Right lobe of liver (tissue), 6 donors: ENCODE measurements around the gene IGSF6. TPM values are rescaled to one million over a fixed set of nuclear protein-coding genes. Genes with fewer than 3 reads are reported as not detected.

Source experiments
- ATAC-seq, 4 donors: fragments of 200-7000 bp; cut with Tn5 transposase; one replicate each; pipeline ENCODE4 v1.9.1; 2020; ENCODE audit warnings: mild to moderate bottlenecking in 4 of 4, moderate library complexity in 4 of 4
- DNase-seq, 3 donors: peaks; one replicate each; pipeline ENCODE4 v3.0.0-alpha.2; 2020
- H3K27ac ChIP-seq, 3 donors: fragments of 200-600 bp; one replicate each; pipeline ENCODE4 v1.8.0; 2022
- H3K27me3 ChIP-seq, 2 donors: fragments of 200-600 bp; one replicate each; pipeline ENCODE4 v1.8.0; 2022
- H3K36me3 ChIP-seq, 4 donors: fragments of 200-600 bp; sonication (generic) in 1 of 4; one replicate each; pipeline versions ENCODE4 v1.5.1 to v1.8.0; 2017 to 2022; ENCODE audit warnings: control low read depth in 1 of 4
- H3K4me1 ChIP-seq, 4 donors: fragments of 200-600 bp; sonication (generic) in 1 of 4; one replicate each; pipeline versions ENCODE4 v1.5.1 to v1.8.0; 2017 to 2022; ENCODE audit warnings: control low read depth in 1 of 4
- H3K4me3 ChIP-seq, 3 donors: fragments of 200-600 bp; one replicate each; pipeline ENCODE4 v1.8.0; 2022
- H3K9me3 ChIP-seq, 4 donors: fragments of 200-600 bp; sonication (generic) in 1 of 4; one replicate each; pipeline versions ENCODE4 v1.5.1 to v1.8.0; 2017 to 2022; ENCODE audit warnings: control low read depth in 1 of 4
- POLR2A ChIP-seq: fragments of 450-650 bp; IDR thresholded peaks from one replicate; pipeline ENCODE4 v1.6.1; 2017; ENCODE audit warnings: antibody characterized with exemption, mild to moderate bottlenecking
- WGBS: methylation state at CpG from one replicate; pipeline ENCODE4 v1.1.6; 2018; ENCODE audit warnings: low coverage, low lambda C conversion rate; ENCODE audit not compliant: insufficient coverage; ENCODE audit errors: missing lambda C conversion rate; 5-methylcytosine and 5-hydroxymethylcytosine counted together
- intact Hi-C, 2 donors: fragments of 100-400 bp; cut with DNase I; formaldehyde crosslinking; loops; one replicate each; pipeline versions ENCODE4 v1.11.2 to v1.14.1; 2022
- total RNA-seq, 6 experiments: library from RNA; depleted of rRNA in 2 of 6; stranded (reverse); fragments of >200 nt in 2 of 6; fragmentation: NEBNext Ultra II Directional in 3 of 6; extraction: Animal tissue kit (Norgen Biotek cat#: 25700) in 3 of 6; gene quantifications; one replicate each; pipeline versions ENCODE4 v1.1.0 to v1.2.4, GENCODE V29; 2016 to 2023
- TF ChIP-seq, protein P1 (sequence below), 4 donors: fragments of 200-600 bp in 3 of 4; fragments of 450-650 bp in 1 of 4; IDR thresholded peaks; one replicate each; pipeline versions ENCODE4 v1.5.1 to v1.8.0; 2016 to 2022; ENCODE audit warnings: antibody characterized with exemption in 4 of 4, mild to moderate bottlenecking in 2 of 4
- donor health status: DM: no; HTN: yes; CAD: no.
- donor health status: DM: no; HTN: no; CAD: no.
- donor health status: DM: no; HTN: no; CAD: no.
- donor health status: DM: no; HTN: yes; CAD: no.
- donor health status: DM: no; HTN: yes; CAD: no.

Gene IGSF6
- total RNA-seq, 6 experiments from 2014 or later: 1.9 to 20.5 (median 3.4) TPM

DNA sequence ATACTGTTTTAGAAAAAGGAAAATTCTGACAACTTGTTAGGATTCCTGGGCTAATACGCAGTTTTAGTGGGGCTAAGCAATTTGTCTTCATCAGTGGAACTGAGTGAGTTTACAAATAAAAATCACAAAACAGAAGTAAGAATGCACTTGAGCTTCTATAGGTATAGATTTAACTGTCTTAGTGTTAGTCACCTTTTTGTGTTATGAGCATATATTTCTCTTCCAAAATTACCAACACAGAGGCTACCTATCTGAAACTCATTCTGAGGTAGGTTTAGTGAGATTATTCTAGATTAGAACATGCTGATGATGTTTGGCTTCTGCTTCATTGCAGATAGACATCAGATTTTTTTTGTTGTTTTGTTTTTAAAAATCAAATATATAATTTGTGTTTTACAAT is 29.9 kb downstream of the IGSF6 start:
- WGBS: 100% methylated on average over 1 of the region's 1 CpG
- no peak overlapping the region for H3K4me3 ChIP-seq
- no peak overlapping the region for H3K27ac ChIP-seq
- H3K36me3 ChIP-seq: peaks cover 0 to 8% (median 2%) of the 10 kb centered on the region in 4 donors
- no peaks in the 10 kb centered on the region for H3K9me3 ChIP-seq
- no peaks in the 10 kb centered on the region for H3K4me1 ChIP-seq
- intact Hi-C loops: no loop called here
- DNase-seq (no peak), ATAC-seq (no peak)
- H3K27me3 ChIP-seq: no peaks in the 10 kb centered on the region
- TF ChIP-seq, protein P1, sequence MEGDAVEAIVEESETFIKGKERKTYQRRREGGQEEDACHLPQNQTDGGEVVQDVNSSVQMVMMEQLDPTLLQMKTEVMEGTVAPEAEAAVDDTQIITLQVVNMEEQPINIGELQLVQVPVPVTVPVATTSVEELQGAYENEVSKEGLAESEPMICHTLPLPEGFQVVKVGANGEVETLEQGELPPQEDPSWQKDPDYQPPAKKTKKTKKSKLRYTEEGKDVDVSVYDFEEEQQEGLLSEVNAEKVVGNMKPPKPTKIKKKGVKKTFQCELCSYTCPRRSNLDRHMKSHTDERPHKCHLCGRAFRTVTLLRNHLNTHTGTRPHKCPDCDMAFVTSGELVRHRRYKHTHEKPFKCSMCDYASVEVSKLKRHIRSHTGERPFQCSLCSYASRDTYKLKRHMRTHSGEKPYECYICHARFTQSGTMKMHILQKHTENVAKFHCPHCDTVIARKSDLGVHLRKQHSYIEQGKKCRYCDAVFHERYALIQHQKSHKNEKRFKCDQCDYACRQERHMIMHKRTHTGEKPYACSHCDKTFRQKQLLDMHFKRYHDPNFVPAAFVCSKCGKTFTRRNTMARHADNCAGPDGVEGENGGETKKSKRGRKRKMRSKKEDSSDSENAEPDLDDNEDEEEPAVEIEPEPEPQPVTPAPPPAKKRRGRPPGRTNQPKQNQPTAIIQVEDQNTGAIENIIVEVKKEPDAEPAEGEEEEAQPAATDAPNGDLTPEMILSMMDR (IDR thresholded peaks at IDR 0.05): no peak
- TF ChIP-seq POLR2A: no peak

DNA sequence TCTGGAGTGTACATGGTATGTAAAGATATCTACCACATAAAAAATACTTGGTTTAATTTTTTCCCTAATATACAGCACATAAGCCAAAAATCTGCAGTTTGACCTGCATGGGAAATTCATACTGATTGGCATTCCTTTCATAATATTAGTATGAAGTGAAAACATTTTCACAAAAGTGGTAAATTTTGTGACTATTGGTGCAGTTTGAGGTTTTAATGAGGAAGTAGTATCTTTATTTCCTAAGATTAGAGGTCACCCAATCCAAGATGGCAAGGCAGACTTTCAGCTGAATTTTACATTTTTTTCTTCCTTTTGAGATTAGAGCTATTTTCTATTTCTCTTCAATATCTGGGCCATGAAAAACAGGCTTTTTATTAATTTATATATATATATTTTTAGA is 31.8 kb downstream of the IGSF6 start:
- TF ChIP-seq POLR2A: no peak
- TF ChIP-seq, protein P1 (IDR thresholded peaks at IDR 0.05): no peak
- Histone ChIP-seq H3K9me3 (no peaks in the 10 kb centered on the region), H3K36me3 (peaks cover 0 to 8% (median 2%) of the 10 kb centered on the region in 4 donors), H3K27me3 (no peaks in the 10 kb centered on the region), H3K4me3 (no peak overlapping the region), H3K4me1 (no peaks in the 10 kb centered on the region), H3K27ac (no peak overlapping the region)
- no peak for DNase-seq
- intact Hi-C loops: no loop called here
- no peak for ATAC-seq

- Histone ChIP-seq H3K36me3 (peaks cover 0 to 3% (median under 1%) of the 10 kb centered on the region in 4 donors), H3K4me1 (no peaks in the 10 kb centered on the region), H3K9me3 (no peaks in the 10 kb centered on the region), H3K27me3 (no peaks in the 10 kb centered on the region), H3K27ac (no peak overlapping the region), H3K4me3 (no peak overlapping the region)
- ATAC-seq: no peak
- intact Hi-C loops: no loop called here
- WGBS: 89% methylated on average over 4 of the region's 4 CpGs
- TF ChIP-seq, protein P1 (IDR thresholded peaks at IDR 0.05): no peak
- TF ChIP-seq POLR2A: no peak
- DNase-seq: no peak
These were observed 32.5 kb downstream of the IGSF6 start for GRCh38 chr16:21619765-21620425.

DNA sequence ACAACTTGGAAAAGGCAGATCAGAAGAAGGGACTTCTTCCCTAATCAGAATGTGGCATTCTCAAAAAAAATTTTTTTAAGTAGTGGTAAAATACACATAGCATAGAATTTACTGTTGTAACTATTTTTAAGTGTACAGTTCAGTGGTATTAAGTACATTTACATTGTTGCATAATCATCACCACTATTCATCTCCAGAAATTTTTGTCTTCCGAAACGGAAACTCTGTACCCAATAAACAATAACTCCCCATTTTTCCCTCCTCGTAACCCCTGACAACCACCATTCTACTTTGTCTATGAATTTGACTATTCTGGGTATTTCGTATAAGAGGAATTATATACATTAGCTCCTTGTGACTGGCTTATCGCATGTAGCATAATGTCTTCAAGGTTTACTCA is 34.1 kb downstream of the IGSF6 start:
- TF ChIP-seq POLR2A: no peak
- TF ChIP-seq, protein P1 (IDR thresholded peaks at IDR 0.05): no peak
- no peaks in the 10 kb centered on the region for H3K9me3 ChIP-seq
- 97% methylated on average over 5 of the region's 5 CpGs for WGBS
- intact Hi-C loops: no loop called here
- no peak for ATAC-seq
- DNase-seq: no peak
- no peak overlapping the region for H3K27ac ChIP-seq
- H3K4me3 ChIP-seq: no peak overlapping the region
- H3K27me3 ChIP-seq: no peaks in the 10 kb centered on the region
- H3K4me1 ChIP-seq: no peaks in the 10 kb centered on the region
- H3K36me3 ChIP-seq: no peaks in the 10 kb centered on the region

- ATAC-seq: no peak
- WGBS: 96% methylated on average over 3 of the region's 3 CpGs
- intact Hi-C loops: no loop called here
- Histone ChIP-seq H3K27me3 (no peaks in the 10 kb centered on the region), H3K27ac (no peak overlapping the region), H3K9me3 (no peaks in the 10 kb centered on the region), H3K4me3 (no peak overlapping the region), H3K4me1 (no peaks in the 10 kb centered on the region), H3K36me3 (no peaks in the 10 kb centered on the region)
- DNase-seq: no peak
- TF ChIP-seq POLR2A: no peak
- TF ChIP-seq, protein P1 (IDR thresholded peaks at IDR 0.05): no peak
These were observed 34.8 kb downstream of the IGSF6 start for GRCh38 chr16:21617607-21618006.
